C4-2B (cell line): ENCODE data around the gene OR13J1.
"Not testable (repeated sequence)": the region's sequence is repeated elsewhere in the genome, so short reads cannot be mapped to it uniquely, and the experiment has no call there.

ENCODE experiments used
- H3K27ac ChIP-seq: fragments of 450-650 bp; 2 replicates; pipeline ENCODE4 v1.5.1; 2017
- CTCF ChIP-seq: fragments of 450-650 bp; conservative IDR thresholded peaks from 2 replicates; pipeline ENCODE4 v1.5.1; 2017; ENCODE audit warnings: mild to moderate bottlenecking
- ZFX ChIP-seq: fragments of 450-650 bp; IDR thresholded peaks from 2 replicates; pipeline ENCODE4 v1.6.1; 2017

OR13J1 gene

GRCh38 chr9:35870351-35870923 lies at the start of gene OR13J1:
Gene OR13J1, minus strand, starts transcription at chr9:35870401. Its CDS starts 0 bp downstream, at chr9:35870401.
- no peak for TF ChIP-seq CTCF
- TF ChIP-seq ZFX, result no peak
- peak within 1 kb of the TSS; percentile 47 for H3K27ac ChIP-seq

- TF ChIP-seq ZFX, result no peak
- no peak for TF ChIP-seq CTCF
- peak overlapping the region; percentile 70; the same call in 1 of the 2 replicates for H3K27ac ChIP-seq
Observed at GRCh38 chr9:35919212-35920008, 49.2 kb upstream of the OR13J1 start.

- TF ChIP-seq ZFX, result no peak
- TF ChIP-seq CTCF, result no peak
- peak overlapping the region; percentile 57 for H3K27ac ChIP-seq
Observed at GRCh38 chr9:35918780-35919179, 48.6 kb upstream of the OR13J1 start.

GRCh38 chr9:35917261-35917660 lies 47.1 kb upstream of the OR13J1 start:
- TF ChIP-seq ZFX (no peak), CTCF (no peak)
- peak overlapping the region; percentile 57 for H3K27ac ChIP-seq

- H3K27ac ChIP-seq, result no peak overlapping the region
- TF ChIP-seq ZFX (no peak), CTCF (no peak)
Observed at GRCh38 chr9:35915681-35916294, 45.6 kb upstream of the OR13J1 start.

GRCh38 chr9:35914301-35914807 lies 44.2 kb upstream of the OR13J1 start:
- H3K27ac ChIP-seq, result no peak overlapping the region
- no peak for TF ChIP-seq ZFX
- no peak for TF ChIP-seq CTCF

- not testable (repeated sequence) for H3K27ac ChIP-seq
Observed at GRCh38 chr9:35913429-35913828, 43.2 kb upstream of the OR13J1 start.
